ENCODE measurements around the gene MAP1LC3B.

MAP1LC3B gene

GRCh38 chr16:87411375-87412271, 19.5 kb downstream of the MAP1LC3B start:
- DNase-seq: no peak

- DNase-seq: no peak
Measured at GRCh38 chr16:87412371-87412995, 20.3 kb downstream of the MAP1LC3B start.

GRCh38 chr16:87412996-87413421, 20.9 kb downstream of the MAP1LC3B start:
- DNase-seq: no peak

- no peak for DNase-seq
Measured at GRCh38 chr16:87414251-87414680, 22.1 kb downstream of the MAP1LC3B start.

GRCh38 chr16:87415441-87415840, 23.3 kb downstream of the MAP1LC3B start:
- no peak for DNase-seq

GRCh38 chr16:87416826-87417527, 24.8 kb downstream of the MAP1LC3B start:
- DNase-seq: no peak

GRCh38 chr16:87417528-87417910, 25.4 kb downstream of the MAP1LC3B start:
- DNase-seq: no peak

- DNase-seq: no peak
Measured at GRCh38 chr16:87418216-87418615, 26.1 kb downstream of the MAP1LC3B start.

- DNase-seq: no peak
Measured at GRCh38 chr16:87418644-87419043, 26.5 kb downstream of the MAP1LC3B start.

GRCh38 chr16:87420026-87421002, 28.2 kb downstream of the MAP1LC3B start:
- DNase-seq: no peak

GRCh38 chr16:87421003-87421912, 29.1 kb downstream of the MAP1LC3B start:
- no peak for DNase-seq

- no peak for DNase-seq
Measured at GRCh38 chr16:87422106-87422505, 30.0 kb downstream of the MAP1LC3B start.

GRCh38 chr16:87423429-87423828, 31.3 kb downstream of the MAP1LC3B start:
- no peak for DNase-seq

GRCh38 chr16:87424266-87424665, 32.1 kb downstream of the MAP1LC3B start:
- DNase-seq: no peak

GRCh38 chr16:87425941-87426340, 33.8 kb downstream of the MAP1LC3B start:
- DNase-seq: no peak

GRCh38 chr16:87426423-87427215, 34.5 kb downstream of the MAP1LC3B start:
- DNase-seq: no peak

- DNase-seq: no peak
Measured at GRCh38 chr16:87431926-87432325, 39.8 kb downstream of the MAP1LC3B start.

- DNase-seq: no peak
Measured at GRCh38 chr16:87432330-87432915, 40.3 kb downstream of the MAP1LC3B start.

- no peak for DNase-seq
Measured at GRCh38 chr16:87434146-87434667, 42.1 kb downstream of the MAP1LC3B start.

Measured in activated CD4-positive, alpha-beta T cell treated with anti-CD3 and anti-CD28 coated beads for 1 hour (primary cell).